HG02840 (cell line): Measurements from ENCODE around the gene MAPK9.

Experiments
- ATAC-seq: cut with Tn5 transposase; IDR thresholded peaks from one replicate; pipeline ENCODE4 v1.9.1; 2021; ENCODE audit warnings: mild to moderate bottlenecking, moderate library complexity, moderate number of reproducible peaks; ENCODE audit not compliant: unreplicated experiment, low FRiP score

Gene MAPK9

GRCh38 chr5:180297587-180298282 is 5.9 kb upstream of the MAPK9 start:
- no peak for ATAC-seq

- ATAC-seq, result no peak
Observed at GRCh38 chr5:180296771-180297170, 4.9 kb upstream of the MAPK9 start.

GRCh38 chr5:180294913-180295555 is 3.2 kb upstream of the MAPK9 start:
- ATAC-seq, result no peak

- no peak for ATAC-seq
Observed at GRCh38 chr5:180294411-180294810, 2.5 kb upstream of the MAPK9 start.

- peak; percentile 27 for ATAC-seq
Observed at GRCh38 chr5:180291234-180291940, 496 bp downstream of the MAPK9 start.

- ATAC-seq, result no peak
Observed at GRCh38 chr5:180290568-180291233, 1.2 kb downstream of the MAPK9 start.

GRCh38 chr5:180289966-180290365 is 1.9 kb downstream of the MAPK9 start:
- ATAC-seq, result no peak

GRCh38 chr5:180289433-180289832 is 2.5 kb downstream of the MAPK9 start:
- no peak for ATAC-seq

GRCh38 chr5:180287868-180288267 is 4.0 kb downstream of the MAPK9 start:
- ATAC-seq, result no peak

GRCh38 chr5:180287404-180287803 is 4.5 kb downstream of the MAPK9 start:
- ATAC-seq, result no peak

GRCh38 chr5:180284149-180284548 is 7.7 kb downstream of the MAPK9 start:
- no peak for ATAC-seq

- ATAC-seq, result no peak
Observed at GRCh38 chr5:180283026-180283615, 8.8 kb downstream of the MAPK9 start.

GRCh38 chr5:180282281-180282680 is 9.6 kb downstream of the MAPK9 start:
- ATAC-seq, result no peak

GRCh38 chr5:180281706-180282105 is 10.2 kb downstream of the MAPK9 start:
- ATAC-seq, result no peak

GRCh38 chr5:180274695-180275094 is 17.2 kb downstream of the MAPK9 start:
- ATAC-seq, result no peak

- no peak for ATAC-seq
Observed at GRCh38 chr5:180271221-180271620, 20.7 kb downstream of the MAPK9 start.

- no peak for ATAC-seq
Observed at GRCh38 chr5:180259260-180259611, 32.6 kb downstream of the MAPK9 start.

GRCh38 chr5:180253036-180253824 is 38.7 kb downstream of the MAPK9 start:
- no peak for ATAC-seq

GRCh38 chr5:180251887-180252286 is 40.0 kb downstream of the MAPK9 start:
- no peak for ATAC-seq

GRCh38 chr5:180251141-180251540 is 40.7 kb downstream of the MAPK9 start:
- no peak for ATAC-seq
